ENCODE results near the gene RPL28.

RPL28 gene

DNA sequence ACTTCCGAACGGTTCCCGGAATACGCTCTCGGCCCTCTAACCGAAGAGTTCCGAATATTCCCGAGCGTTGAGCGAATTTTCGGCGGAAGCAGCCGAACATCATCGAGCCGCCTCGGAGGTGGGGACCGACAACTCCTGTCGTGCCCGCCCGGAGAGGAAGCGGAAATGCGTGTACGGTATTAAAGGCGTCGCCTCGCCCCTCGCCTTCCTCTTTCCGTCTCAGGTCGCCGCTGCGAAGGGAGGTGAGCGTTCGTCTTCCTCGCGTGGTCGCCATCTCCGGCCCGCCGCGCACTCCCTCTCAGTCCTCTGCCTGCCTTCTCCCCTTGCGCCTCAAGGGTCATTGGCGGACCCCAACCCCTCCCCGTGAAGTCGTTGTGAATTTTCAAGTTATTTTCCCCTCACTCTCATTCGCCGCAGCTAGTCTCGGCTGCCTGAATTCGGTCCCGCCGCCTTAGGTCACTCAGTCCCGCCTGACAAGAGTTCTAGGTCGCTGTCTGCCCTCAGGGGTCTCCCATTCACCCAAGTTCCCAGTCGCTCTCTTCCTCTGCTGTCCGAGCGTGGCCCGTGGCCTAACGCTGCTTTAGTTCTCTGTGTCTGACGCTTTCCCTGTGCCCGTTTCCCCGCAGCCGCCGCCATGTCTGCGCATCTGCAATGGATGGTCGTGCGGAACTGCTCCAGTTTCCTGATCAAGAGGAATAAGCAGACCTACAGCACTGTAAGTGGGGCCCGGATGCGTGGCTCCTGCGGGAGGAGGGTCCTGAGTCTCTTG lies at the start of gene RPL28:
Gene RPL28 (plus strand): TSS at position 209 of the 769 bp plus-strand sequence. CDS start 426 bp downstream, at position 635.
- no peak for DNase-seq (ENCODE audit: low read depth)

DNA sequence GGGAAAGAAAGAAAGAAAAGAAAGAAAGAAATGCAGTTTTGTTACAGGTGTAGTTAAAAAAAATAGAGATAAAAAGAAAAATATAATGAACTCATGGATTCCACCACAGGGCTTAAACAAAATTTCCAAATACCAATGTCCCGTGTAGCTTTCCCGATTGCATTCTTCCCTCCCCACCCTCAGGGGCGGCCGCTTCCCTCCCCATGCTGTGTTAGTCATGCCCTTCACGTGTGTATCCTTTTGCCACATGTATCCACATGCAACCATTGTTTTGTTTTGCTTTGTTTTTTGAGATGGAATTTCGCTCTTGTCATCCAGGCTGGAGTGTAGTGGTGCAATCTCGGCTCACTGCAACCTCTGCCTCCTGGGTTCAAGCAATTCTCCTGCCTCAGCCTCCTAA lies 49.6 kb upstream of the RPL28 start:
- no peak for DNase-seq (ENCODE audit: low read depth)

DNA sequence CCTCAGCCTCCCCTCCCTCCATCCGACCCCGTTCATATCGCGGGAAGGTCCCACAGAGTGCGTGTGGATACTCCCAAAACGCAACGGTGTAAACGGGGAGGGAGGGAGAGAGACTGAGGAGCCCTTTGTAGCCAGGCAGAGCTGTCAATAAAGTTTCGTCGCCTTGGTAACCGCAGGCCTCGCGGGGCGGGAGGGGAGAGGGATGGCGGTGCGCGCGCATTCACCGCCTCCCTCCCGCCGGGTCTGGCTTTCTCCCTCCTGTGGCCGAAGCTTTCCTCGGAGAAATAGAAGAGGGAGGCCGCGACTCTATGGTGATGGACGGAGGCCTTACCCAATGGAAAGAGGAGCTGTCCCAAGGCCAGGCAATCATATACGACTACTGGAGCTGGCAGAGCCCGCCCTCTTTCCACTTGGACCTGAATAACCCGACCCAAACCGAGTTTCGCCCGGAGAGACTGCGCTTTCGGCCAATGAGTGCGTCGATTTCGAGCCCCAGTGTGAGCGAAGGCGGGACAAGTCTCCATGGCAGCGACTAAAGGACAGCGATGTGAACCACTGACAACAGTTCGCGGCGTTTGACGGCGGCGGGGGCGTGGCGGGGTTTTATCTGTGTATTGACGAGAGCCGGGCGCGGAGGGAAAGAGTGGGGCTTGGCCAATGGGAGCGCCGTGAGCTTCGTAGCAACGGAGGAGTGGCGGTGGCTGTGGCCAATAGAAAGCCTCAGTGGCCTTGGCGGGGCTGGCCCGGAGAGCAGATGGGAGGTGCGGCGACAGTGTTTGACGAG lies 46.4 kb upstream of the RPL28 start, which contains the start of gene KMT5C:
Gene KMT5C (plus strand): TSS at position 772 of the 784 bp plus-strand sequence. CDS start 2,061 bp downstream, outside the sequence.
- peak; percentile 100 for DNase-seq (ENCODE audit: low read depth)

DNA sequence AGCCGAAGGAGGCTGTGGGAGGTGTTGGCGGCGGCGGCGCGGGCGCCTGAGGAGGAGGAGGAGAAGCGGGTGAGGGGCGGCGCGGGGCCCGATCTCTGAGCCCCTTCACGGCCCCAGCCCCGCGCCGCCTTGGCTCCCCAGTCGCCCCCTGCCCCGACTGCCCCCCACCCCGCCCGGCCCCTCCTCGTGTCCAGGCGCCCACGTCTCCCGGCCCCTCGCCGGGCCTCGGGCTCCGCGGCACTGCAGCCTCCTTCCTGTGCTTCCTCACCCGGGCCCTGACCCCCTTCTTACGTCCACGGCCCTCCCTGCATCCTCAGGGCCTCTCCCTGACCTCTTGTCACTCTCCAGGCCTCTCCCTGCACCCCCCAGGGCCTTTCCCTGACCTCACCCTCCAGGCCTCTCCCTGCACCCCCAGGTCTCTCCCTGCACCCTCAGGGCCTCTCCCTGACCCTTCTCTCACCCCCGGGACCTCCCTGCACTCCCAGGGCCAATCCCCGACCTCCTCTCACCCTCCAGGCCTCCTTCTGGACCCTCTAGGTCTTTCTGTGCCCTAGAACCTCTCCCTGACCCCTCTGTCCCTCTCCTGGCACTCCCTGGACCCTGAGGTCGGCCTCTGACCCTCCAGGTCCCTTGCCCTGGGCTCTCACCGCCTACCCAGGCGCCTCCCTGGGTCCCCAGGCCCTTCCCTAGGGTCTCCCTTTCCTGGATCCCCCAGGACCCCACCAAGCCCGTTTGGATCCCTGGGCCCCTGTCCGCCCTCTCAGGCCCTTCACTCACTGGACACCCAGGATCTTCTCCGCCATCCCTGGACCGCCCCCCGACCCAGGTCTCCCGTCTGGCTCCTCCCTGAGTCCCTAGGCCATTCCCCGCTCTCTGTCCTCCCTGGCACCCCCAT lies 45.6 kb upstream of the RPL28 start:
- DNase-seq (ENCODE audit: low read depth) = no peak

DNA sequence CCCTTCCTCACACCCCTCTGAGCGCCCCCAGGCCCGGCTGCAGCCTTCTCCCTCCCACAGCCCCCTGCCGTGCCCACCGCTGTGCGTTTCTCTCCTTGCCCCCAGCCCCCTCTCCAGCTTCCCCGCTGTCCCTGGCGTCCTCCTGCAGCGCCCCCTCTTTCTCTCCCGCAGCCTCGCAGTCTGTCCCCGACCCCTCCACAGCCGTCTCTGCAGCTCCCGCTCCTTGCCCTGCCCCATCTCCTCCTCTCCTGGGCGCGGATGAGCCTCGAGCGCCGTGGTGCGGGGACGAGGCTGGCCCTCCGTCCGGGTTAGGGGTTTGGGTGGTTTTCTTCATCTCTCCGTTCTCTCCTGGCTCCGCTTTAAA lies 45.0 kb upstream of the RPL28 start:
- no peak for DNase-seq (ENCODE audit: low read depth)

DNA sequence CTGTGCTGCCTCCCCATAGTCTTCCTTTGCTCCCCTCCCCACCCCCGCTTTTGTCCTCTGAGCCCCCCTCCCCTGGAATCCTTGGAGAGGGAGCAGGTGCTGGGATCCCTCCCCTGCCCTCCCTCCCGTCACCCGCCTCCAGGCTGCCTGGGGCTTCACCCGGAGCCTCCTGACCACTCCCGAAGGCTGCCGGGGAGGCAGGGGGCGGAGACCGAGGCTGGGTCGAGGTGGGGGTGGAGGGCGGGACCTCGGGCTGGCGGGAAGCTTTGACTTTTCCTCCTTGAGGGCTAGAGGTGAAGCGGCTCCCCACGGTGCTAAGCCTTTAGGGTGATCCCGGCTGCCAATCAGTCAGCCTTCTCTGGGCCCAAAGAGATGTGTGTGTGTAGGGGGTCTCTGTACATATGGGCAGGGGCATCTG lies 44.6 kb upstream of the RPL28 start:
- no peak for DNase-seq (ENCODE audit: low read depth)

DNA sequence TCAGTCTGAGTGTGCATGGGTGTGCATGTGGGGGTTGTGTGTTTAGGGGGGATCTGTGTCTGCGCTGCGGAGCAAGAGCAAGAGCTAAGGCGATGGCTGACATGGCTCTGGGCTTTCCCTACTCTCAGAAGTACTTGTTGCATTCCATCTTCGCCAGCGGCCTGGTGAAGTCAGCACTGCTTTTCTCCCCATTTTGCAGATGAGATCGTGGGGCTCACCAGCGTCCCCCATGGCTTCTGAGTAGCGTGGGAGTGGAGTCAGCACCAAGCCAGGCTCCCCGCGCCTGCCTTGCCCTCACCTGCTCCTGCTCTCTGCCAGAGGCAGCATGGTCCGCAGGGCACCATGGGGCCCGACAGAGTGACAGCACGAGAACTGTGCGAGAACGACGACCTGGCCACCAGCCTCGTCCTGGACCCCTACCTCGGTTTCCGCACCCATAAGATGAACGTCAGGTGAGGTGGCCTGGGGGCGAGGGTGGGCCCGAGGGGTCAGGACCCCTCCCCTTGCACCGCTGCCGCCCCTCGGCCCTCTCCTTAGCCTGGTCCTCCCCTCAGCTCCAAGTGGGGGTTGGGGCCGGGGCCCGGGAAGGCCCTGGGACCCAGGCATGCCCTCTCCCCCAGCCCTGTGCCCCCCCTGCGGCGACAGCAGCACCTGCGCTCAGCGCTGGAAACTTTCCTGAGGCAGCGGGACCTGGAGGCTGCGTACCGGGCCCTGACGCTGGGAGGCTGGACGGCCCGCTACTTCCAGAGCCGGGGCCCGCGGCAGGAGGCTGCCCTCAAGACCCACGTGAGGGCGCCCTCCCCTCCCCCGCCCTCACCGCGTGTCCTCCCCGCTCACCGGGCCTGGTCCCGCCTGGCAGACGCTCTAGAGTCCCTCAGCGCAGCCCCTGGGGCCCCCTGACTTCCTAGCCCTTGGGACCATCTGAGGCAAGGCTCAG lies 43.9 kb upstream of the RPL28 start:
- DNase-seq (ENCODE audit: low read depth) = no peak

DNA sequence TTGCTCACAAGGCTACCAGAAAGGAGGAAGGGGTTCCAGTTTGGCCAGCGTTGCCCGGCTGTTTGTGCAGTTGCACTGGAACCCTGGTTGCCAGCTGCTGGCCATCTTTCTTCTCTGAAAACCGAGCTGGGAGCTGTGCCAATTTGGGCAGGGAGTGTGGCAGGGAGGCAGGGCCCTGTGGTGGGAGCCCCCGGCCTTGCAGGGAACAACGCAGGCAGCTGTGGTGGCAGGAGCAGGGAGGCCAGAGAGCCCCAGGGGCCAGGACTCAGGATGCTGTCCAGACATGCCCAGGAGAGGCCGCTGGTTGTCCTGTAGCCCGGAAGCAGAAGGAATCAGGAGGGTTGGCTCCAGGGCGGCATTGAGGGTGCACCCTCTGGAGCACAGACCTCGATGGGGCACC lies 41.3 kb upstream of the RPL28 start:
- DNase-seq (ENCODE audit: low read depth) = no peak

DNA sequence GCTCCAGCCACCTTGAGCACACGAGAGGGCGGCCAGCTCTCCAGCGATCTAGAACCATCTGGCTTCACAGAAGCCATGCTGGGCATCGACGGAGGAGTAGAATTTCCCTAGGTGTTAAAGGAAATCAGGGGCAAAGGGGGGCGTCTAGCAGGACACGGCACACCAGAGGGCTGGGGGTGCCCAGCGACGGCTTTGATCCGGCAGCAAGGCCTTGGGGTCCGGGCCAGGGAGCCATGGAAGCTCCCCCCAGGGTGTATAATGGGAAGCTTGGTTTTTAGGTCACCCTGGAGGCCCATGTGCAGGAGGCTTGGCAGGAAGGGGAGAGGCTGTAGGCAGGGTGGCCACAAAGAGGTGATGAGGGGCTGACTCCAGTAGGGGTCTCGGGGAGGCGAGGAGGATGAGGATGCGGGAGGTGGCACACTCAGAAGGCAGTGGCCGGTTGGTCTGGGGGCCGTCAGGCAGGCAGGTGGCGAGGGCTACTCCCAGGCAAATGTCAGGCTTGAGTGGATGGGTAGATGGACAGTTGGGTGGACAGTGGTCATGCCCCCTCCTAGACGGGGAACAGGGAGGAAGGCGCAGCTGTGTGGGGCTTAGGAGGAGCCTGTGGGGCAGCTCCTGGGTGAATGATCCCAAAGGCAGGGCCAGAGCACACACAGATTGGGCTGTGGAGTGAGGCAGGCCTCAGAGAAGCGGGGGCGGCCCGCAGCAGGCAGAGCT lies 40.5 kb upstream of the RPL28 start:
- DNase-seq (ENCODE audit: low read depth) = no peak

DNA sequence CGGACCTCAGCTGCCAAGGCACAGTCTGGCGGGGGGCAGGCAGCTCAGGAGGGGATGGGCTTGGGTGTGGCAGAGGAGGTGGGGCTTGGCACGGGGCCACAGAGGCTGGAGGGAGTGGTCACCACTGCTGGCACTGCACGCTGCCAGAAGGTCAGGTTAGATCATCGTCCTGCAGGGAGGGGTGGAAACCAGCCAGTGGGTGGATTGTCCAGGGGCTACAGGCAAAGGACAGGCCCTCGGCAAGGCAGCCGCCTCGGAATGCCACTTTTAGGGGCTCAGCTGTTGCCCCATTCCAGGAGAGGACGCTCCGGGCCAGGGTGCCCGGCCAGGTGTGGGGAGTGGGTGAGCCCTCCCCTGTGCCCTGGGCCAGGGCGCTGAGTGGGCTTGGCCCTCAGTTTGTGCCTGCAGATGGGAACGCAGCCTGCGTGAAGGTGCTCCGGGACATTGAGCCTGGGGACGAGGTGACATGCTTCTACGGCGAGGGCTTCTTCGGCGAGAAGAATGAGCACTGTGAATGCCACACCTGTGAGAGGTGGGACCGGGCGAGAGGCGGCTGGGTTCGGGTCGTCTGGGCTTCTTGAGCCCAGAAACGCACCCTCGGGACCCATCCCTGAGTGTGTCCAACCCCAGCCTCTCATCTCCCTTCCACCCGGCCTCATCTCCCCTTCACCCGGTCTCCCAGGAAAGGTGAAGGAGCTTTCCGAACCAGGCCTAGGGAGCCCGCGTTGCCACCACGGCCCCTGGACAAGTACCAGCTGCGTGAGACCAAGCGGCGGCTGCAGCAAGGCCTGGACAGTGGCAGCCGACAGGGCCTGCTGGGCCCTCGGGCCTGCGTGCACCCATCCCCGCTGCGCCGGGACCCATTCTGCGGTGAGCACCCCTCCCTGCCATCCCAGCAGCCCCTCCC lies 39.7 kb upstream of the RPL28 start:
- no peak for DNase-seq (ENCODE audit: low read depth)

DNA sequence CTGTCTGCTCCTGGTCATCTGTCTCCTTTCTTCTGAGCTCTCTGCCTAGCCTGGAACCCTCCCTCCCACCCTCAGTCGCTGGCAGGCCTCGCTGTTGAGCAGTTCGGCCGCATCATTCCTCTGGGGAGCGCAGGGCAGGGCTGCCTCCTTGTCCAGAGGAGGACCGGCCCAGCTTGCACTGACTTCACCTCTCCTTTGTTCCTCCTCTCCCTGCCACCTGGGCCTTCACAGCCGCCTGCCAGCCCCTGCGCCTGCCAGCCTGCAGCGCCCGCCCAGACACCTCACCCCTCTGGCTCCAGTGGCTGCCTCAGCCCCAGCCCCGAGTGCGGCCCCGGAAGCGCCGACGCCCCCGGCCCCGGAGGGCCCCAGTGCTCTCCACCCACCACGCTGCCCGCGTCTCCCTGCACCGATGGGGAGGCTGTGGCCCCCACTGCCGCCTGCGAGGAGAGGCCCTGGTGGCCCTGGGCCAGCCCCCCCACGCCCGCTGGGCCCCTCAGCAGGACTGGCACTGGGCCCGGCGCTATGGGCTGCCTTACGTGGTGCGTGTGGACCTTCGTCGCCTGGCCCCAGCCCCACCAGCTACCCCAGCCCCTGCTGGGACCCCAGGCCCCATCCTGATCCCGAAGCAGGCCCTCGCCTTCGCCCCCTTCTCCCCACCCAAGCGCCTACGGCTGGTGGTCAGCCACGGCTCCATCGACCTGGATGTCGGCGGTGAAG lies 38.8 kb upstream of the RPL28 start:
- no peak for DNase-seq (ENCODE audit: low read depth)

DNA sequence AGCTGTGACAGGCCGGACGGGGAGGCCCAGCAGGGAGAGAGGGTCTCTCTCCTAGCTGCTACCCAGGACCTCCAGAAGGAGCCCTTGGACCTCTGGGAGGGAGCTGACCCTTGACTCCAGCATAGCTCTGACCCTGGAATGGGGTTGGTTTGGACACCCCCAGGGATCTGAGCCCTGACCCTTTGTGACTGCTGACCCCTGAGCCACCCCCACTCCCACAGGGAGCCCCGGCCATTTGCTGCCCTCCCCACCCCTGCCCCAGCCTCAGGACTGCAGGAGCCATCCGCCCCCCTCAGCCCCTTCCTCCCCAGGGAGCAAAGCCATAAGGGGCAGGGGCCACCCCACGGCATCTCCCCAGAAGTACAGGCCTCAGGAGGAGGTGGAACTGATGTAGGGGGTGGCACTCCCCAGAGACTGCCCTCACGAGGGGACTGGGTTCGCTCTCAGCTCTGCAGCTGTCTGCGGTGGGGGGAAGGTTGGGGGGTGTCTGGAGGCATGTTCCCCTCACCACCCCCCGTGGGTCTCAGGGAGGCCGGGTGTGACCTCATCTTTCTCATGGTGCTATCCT lies 38.2 kb upstream of the RPL28 start:
- no peak for DNase-seq (ENCODE audit: low read depth)

DNA sequence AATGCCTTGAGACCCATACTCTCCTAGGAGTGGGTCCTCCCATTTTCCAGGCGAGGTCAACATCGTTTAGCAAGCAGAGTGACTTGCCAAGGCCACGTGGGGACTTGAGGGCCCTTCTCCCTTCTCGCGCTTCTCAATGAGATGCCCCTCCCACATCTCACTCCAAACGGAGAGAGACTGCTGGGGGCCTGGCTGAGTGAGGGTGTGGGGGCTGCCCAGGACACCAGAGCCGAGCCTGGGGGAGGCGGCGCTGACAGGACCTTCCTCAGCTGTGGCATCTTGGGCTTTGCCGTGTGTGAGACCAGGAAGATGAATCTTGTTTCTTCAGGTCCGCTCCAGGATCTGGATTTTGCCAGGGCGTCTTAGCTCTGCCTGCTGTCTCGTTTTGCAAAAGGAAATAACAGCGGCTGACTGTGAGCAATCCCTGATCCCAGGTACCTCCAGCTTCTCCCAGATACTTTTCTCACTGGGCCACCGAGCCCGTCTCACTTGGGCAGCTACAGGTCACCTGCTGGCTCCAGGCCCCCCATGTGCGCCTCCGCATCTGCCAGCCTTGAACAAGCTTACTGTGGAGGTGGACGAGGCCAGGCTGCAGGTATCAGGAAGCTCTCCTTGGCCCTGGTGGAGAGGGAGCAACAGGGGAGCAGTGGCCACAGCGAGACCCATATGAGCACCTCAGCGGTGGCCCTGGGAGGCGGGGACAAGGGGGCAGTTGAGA lies 37.3 kb upstream of the RPL28 start:
- DNase-seq (ENCODE audit: low read depth) = no peak

DNA sequence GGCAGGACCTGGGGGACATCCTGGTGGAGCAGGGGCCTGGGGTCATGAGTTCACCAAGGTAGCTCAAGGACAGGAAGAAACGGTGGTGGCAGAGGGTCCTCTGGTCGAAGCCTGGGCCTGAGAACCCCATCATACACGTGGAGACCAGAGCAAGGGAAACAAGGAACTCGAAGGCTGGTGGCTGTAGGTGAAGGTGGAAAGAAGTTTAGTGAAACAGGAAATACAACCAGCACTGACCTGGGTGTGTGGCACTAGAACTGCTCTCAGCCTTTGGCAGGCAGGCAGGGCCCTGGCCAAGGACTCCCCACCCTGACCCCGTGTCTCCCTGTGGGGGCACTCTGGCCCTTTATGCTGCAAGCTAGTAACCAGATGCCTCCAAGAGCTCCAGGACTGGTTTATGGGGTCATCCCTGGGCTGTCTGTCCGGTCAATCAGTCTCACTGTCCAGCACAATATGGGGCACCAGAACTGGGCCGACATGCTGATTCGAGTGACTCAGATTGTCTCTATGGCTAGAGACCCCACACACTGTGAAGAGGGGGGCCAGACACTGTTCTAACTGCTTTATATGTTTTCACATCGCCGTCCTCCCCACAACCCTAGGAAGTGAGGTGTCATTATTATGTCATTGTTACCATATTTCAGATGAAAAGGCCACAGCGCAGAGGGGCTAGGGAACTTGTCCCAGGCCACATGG lies 35.0 kb upstream of the RPL28 start:
- no peak for DNase-seq (ENCODE audit: low read depth)

DNA sequence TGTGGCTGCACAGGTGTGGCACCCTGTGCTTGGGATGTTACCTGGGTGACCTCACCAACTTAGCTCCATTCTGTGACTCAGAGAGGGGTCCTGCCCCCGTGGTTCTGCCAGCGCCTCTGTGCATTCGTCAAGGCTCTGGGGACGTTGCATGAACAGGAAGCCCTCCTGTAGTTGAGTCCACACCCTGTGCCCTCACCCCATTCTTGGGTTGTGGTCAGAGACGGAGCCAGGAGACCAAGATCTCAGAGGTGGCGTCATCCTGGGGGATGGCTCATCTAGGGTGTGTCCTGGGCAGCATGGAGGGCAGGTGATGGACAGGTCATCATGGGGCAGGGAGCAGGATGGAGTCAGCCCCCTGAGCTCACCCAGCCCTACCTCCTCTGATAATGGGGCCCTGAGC lies 33.7 kb upstream of the RPL28 start:
- DNase-seq (ENCODE audit: low read depth) = no peak

DNA sequence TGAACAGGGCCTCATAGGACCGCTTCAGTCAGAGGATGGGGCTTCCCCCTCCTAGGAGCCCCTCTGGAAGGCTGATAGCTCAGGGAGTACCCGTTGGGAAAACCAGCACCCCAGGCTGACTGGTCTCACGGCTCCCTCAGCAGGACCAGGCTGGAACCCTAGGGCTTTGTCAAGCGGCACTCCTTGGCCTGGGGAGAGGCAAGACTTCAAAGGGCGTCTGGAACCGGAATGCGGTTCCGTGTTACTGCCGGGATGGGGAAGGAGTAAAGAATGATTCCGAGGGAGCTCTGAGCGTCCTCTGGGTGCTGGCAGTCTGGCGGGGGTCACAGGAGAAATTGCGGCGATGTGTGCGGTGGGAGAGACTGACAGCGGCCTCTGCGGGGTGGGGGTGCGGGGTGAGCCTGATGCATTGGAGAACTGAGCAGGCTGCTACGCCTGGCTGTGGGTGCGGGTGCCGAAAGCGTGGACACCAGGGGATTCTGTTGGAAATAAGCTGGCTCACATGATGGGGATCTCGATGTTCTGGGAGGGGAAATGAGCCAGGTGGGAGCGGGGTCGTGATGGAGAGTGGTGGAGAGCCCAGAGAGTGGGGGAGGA lies 33.1 kb upstream of the RPL28 start:
- DNase-seq (ENCODE audit: low read depth) = no peak

DNA sequence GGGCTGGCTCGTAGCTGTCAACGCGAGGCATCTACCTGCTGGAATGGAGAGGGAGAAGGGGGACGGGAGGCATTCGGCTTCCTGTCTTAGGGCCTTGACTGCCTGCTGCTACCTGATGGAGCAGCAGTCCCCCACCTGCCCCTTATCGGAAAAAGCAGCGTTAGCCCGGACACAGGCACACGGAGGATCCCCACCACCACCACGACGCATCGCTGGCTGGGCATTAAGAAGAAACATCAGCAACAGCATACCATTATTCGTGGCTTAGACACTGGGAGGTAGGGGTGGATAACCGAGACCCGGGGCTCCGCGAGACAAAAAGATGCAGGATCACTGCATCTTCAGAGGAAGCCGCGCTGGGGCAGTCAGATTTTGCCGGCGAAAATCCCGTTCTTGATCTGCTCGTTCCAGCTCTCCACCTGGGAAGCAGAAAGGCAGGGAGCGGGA lies 32.4 kb upstream of the RPL28 start:
- DNase-seq (ENCODE audit: low read depth) = no peak

All from HS-27A (cell line).